Effector memory CD4-positive, alpha-beta T cell (primary cell): ENCODE measurements around the gene CLRN3.

Experiments used
- DNase-seq, 3 donors: peaks; one replicate each; pipeline ENCODE4 v3.0.0-alpha.2; 2020
- H3K27ac ChIP-seq: 2 replicates; pipeline ENCODE4 v1.7.0; 2013; ENCODE audit warnings: mild to moderate bottlenecking, low read length, moderate library complexity; ENCODE audit not compliant: insufficient read depth, poor library complexity, severe bottlenecking
- H3K27me3 ChIP-seq: replicated peaks from 2 replicates; pipeline ENCODE4 v1.7.0; 2013; ENCODE audit warnings: mild to moderate bottlenecking, low read length; ENCODE audit not compliant: insufficient read depth, control insufficient read depth, poor library complexity, severe bottlenecking
- H3K36me3 ChIP-seq: 2 replicates; pipeline ENCODE4 v1.7.0; 2013; ENCODE audit warnings: mild to moderate bottlenecking, low read length, moderate library complexity; ENCODE audit not compliant: control insufficient read depth, insufficient read depth
- H3K4me1 ChIP-seq: 2 replicates; pipeline ENCODE4 v1.7.0; 2013; ENCODE audit warnings: low read length, mild to moderate bottlenecking; ENCODE audit not compliant: control insufficient read depth, insufficient read depth, poor library complexity, severe bottlenecking
- H3K4me3 ChIP-seq: 2 replicates; pipeline ENCODE4 v1.7.0; 2013; ENCODE audit warnings: low read length, low read depth, mild to moderate bottlenecking; ENCODE audit not compliant: insufficient read depth, poor library complexity, severe bottlenecking
- H3K9me3 ChIP-seq: 2 replicates; pipeline ENCODE4 v1.7.0; 2013; ENCODE audit warnings: mild to moderate bottlenecking, low read length, moderate library complexity; ENCODE audit not compliant: control insufficient read depth

CLRN3 gene

DNA sequence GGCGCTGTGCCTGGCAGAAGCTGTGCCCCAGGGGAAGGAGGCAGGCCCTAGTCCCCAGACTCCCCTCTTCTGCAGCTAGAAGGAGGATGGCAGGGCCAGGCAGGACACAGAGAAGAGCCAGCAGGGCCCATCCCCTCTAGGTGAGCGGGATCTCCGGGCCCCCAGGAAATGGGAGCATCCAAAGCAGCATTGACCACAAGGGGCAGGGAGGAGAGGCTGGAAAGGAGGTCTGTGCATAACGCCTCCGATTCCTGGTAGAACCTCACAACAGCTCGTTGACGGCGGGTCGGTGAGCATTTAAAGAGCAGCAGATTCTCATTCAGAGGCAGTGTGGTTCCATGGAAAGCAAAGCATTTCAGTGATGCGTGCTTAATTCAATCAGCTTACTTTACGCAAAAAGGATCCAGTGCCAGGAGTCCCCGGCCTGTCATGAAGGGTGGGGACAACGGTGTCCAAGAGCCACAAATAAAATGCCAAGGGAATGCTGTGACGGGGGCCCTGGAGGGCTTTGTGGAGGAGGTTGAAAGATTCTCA is 41.0 kb downstream of the CLRN3 start:
- H3K4me3 ChIP-seq, result no peak overlapping the region
- no peaks in the 10 kb centered on the region for H3K4me1 ChIP-seq
- no peak for DNase-seq
- H3K36me3 ChIP-seq, result no peaks in the 10 kb centered on the region
- no peaks in the 10 kb centered on the region for H3K9me3 ChIP-seq
- no peak overlapping the region for H3K27ac ChIP-seq
- no peaks in the 10 kb centered on the region for H3K27me3 ChIP-seq

DNA sequence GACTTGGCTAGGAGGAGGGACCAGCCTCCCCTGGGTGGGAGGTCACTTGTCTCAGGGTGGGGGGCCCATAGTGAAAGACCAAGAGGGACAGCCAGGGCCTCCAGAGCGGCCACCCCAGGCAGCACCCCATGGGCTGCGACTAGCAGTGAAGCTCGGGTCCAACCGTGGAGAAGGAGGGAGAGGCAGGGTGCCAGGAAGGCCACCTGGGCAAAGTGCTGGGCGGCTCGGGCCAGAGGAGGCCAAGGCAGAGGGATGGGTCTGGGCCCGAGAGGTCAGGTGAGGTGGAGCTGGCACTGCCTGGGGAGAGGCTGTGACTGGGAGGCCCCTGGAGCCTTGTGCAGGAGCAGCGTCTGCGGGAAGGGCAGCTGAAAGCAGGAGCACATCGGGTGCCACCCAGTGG is 41.8 kb downstream of the CLRN3 start:
- no peak overlapping the region for H3K27ac ChIP-seq
- no peaks in the 10 kb centered on the region for H3K27me3 ChIP-seq
- H3K4me3 ChIP-seq, result no peak overlapping the region
- no peak for DNase-seq
- H3K4me1 ChIP-seq, result no peaks in the 10 kb centered on the region
- H3K36me3 ChIP-seq, result no peaks in the 10 kb centered on the region
- no peaks in the 10 kb centered on the region for H3K9me3 ChIP-seq

- no peaks in the 10 kb centered on the region for H3K27me3 ChIP-seq
- H3K36me3 ChIP-seq, result no peaks in the 10 kb centered on the region
- H3K4me3 ChIP-seq, result no peak overlapping the region
- no peaks in the 10 kb centered on the region for H3K4me1 ChIP-seq
- no peak for DNase-seq
- H3K27ac ChIP-seq, result no peak overlapping the region
- H3K9me3 ChIP-seq, result no peaks in the 10 kb centered on the region
Observed at GRCh38 chr10:127849921-127850320, 42.8 kb downstream of the CLRN3 start.

DNA sequence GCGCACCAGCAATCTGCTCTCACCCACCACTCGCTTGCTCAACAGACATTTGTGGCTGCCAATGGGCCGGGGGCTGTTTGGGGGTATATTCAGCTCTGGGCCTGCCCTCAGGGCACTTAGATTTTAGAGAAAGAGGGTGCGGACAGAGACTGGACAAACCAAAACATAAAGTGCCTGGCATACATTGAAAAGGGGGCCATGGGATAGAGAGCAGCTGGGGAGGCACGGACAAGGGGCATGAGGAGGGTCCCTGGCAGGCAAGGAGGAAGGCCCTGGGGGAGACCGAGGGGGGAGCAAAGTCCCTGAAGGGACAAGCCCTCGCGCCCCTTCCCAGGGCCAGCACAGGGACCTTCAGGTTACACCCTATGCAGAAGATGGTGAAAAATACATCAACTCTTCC is 43.5 kb downstream of the CLRN3 start:
- no peak for DNase-seq
- no peaks in the 10 kb centered on the region for H3K27me3 ChIP-seq

GRCh38 chr10:127848226-127848625 is 44.5 kb downstream of the CLRN3 start:
- no peak overlapping the region for H3K27ac ChIP-seq
- no peaks in the 10 kb centered on the region for H3K4me1 ChIP-seq
- H3K4me3 ChIP-seq, result no peak overlapping the region
- DNase-seq, result no peak
- no peaks in the 10 kb centered on the region for H3K36me3 ChIP-seq
- no peaks in the 10 kb centered on the region for H3K27me3 ChIP-seq
- H3K9me3 ChIP-seq, result no peaks in the 10 kb centered on the region

More for the DNA sequence above, 43.5 kb downstream of the CLRN3 start:
- Histone ChIP-seq H3K9me3 (no peaks in the 10 kb centered on the region), H3K4me3 (no peak overlapping the region), H3K36me3 (no peaks in the 10 kb centered on the region), H3K4me1 (no peaks in the 10 kb centered on the region), H3K27ac (no peak overlapping the region)

- H3K4me1 ChIP-seq, result no peaks in the 10 kb centered on the region
- no peaks in the 10 kb centered on the region for H3K9me3 ChIP-seq
- no peaks in the 10 kb centered on the region for H3K36me3 ChIP-seq
- H3K27ac ChIP-seq, result no peak overlapping the region
- no peak for DNase-seq
- H3K4me3 ChIP-seq, result no peak overlapping the region
- H3K27me3 ChIP-seq, result no peaks in the 10 kb centered on the region
Observed at GRCh38 chr10:127845756-127846155, 47.0 kb downstream of the CLRN3 start.

- no peak overlapping the region for H3K4me3 ChIP-seq
- no peaks in the 10 kb centered on the region for H3K27me3 ChIP-seq
- no peak for DNase-seq
- H3K9me3 ChIP-seq, result no peaks in the 10 kb centered on the region
- H3K27ac ChIP-seq, result no peak overlapping the region
- H3K36me3 ChIP-seq, result no peaks in the 10 kb centered on the region
- no peaks in the 10 kb centered on the region for H3K4me1 ChIP-seq
Observed at GRCh38 chr10:127840884-127841283, 51.9 kb downstream of the CLRN3 start.

GRCh38 chr10:127836966-127837365 is 55.8 kb downstream of the CLRN3 start:
- Histone ChIP-seq H3K27ac (no peak overlapping the region), H3K4me1 (no peaks in the 10 kb centered on the region), H3K9me3 (no peaks in the 10 kb centered on the region), H3K36me3 (no peaks in the 10 kb centered on the region), H3K27me3 (no peaks in the 10 kb centered on the region), H3K4me3 (no peak overlapping the region)
- no peak for DNase-seq

DNA sequence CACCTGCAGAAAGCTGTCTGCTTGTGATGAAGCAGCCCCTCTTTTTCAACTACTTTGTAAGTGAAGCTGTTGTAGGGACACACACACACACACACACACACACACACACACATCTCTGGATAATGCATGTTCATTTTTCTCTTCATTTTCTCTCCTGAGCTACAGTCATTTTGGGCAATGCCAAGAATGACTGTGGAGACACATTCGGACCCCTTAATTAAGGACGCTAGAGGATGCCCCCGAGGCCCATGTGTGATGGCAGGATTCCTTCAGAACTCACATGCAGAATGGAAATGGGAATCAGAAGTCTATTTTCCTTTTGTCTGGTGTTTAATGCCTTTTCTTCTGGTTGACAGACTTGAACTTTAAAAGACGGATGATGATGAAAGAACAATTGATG is 56.6 kb downstream of the CLRN3 start:
- Histone ChIP-seq H3K27me3 (no peaks in the 10 kb centered on the region), H3K4me3 (no peak overlapping the region), H3K27ac (no peak overlapping the region), H3K4me1 (no peaks in the 10 kb centered on the region), H3K9me3 (no peaks in the 10 kb centered on the region), H3K36me3 (no peaks in the 10 kb centered on the region)
- no peak for DNase-seq

- DNase-seq, result no peak
- no peaks in the 10 kb centered on the region for H3K27me3 ChIP-seq
- H3K36me3 ChIP-seq, result no peaks in the 10 kb centered on the region
- H3K27ac ChIP-seq, result no peak overlapping the region
- H3K4me1 ChIP-seq, result no peaks in the 10 kb centered on the region
- no peaks in the 10 kb centered on the region for H3K9me3 ChIP-seq
- H3K4me3 ChIP-seq, result no peak overlapping the region
Observed at GRCh38 chr10:127834791-127835190, 58.0 kb downstream of the CLRN3 start.

- Histone ChIP-seq H3K4me1 (no peaks in the 10 kb centered on the region), H3K36me3 (no peaks in the 10 kb centered on the region), H3K9me3 (no peaks in the 10 kb centered on the region), H3K27ac (no peak overlapping the region), H3K27me3 (no peaks in the 10 kb centered on the region), H3K4me3 (no peak overlapping the region)
- DNase-seq, result no peak
Observed at GRCh38 chr10:127834221-127834620, 58.5 kb downstream of the CLRN3 start.
